ENCODE results near the gene DSCAML1.

- TF ChIP-seq CTCF (IDR thresholded peaks at IDR 0.05 in 2 of 3, conservative IDR thresholded peaks at IDR 0.05 in 1 of 3; ENCODE audit: insufficient read depth in 2 of 3, low read depth in 1 of 3, low read length in 3 of 3) (peak; percentile 66 to 70 (median 68)), ETS1 (conservative IDR thresholded peaks at IDR 0.05; ENCODE audit: control insufficient read depth, low read depth, low read length) (no peak), CBX2 (IDR thresholded peaks at IDR 0.05; ENCODE audit: insufficient read depth, low read length, poor library complexity, severe bottlenecking) (no peak), ZNF609 (CRISPR knock-in tag; IDR thresholded peaks at IDR 0.05; ENCODE audit: borderline replicate concordance) (no peak), GTF2E2 (tag; IDR thresholded peaks at IDR 0.05) (no peak), RFX5 (IDR thresholded peaks at IDR 0.05; ENCODE audit: low read depth, low read length) (no peak), ZZZ3 (IDR thresholded peaks at IDR 0.05) (no peak), TCF7 (IDR thresholded peaks at IDR 0.05; ENCODE audit: borderline replicate concordance) (no peak), PHF8 (IDR thresholded peaks at IDR 0.05; ENCODE audit: borderline replicate concordance, low read length) (no peak), CHD2 (IDR thresholded peaks at IDR 0.05; ENCODE audit: low read depth, low read length) (no peak), E2F6 (IDR thresholded peaks at IDR 0.05; ENCODE audit: borderline replicate concordance in 1 of 2, extremely low read depth in 1 of 2, insufficient read depth in 1 of 2, insufficient read length in 1 of 2, low read depth in 1 of 2, low read length in 1 of 2, poor library complexity in 1 of 2, severe bottlenecking in 1 of 2) (no peak), CREB5 (CRISPR knock-in tag; IDR thresholded peaks at IDR 0.05) (no peak), BCLAF1 (IDR thresholded peaks at IDR 0.05; ENCODE audit: borderline replicate concordance in 1 of 2, control insufficient read depth in 1 of 2, low read depth in 2 of 2, low read length in 1 of 2) (no peak), TSHZ1 (CRISPR knock-in tag; IDR thresholded peaks at IDR 0.05) (no peak)
These were observed 25.3 kb upstream of the DSCAML1 start for GRCh38 chr11:117822074-117823033.

Data from K562 (cell line).